AG08395 (cell line): ENCODE results near the gene VWCE.
"Not testable (repeated sequence)": the region's sequence is repeated elsewhere in the genome, so short reads cannot be mapped to it uniquely, and the experiment has no call there.

ENCODE experiments used
- DNase-seq: peaks from one replicate; pipeline ENCODE4 v3.0.0; 2012; ENCODE audit warnings: mixed read lengths, low spot score

The VWCE gene

GRCh38 chr11:61210629-61211028, 84.5 kb downstream of the VWCE start:
- not testable (repeated sequence) for DNase-seq
